Right lobe of liver (tissue), 4 donors: ENCODE results near the gene WNK2.

Source experiments
- CTCF ChIP-seq, 4 donors: fragments of 200-600 bp in 3 of 4; fragments of 450-650 bp in 1 of 4; IDR thresholded peaks; one replicate each; pipeline versions ENCODE4 v1.5.1 to v1.8.0; 2016 to 2022; ENCODE audit warnings: antibody characterized with exemption in 4 of 4, mild to moderate bottlenecking in 2 of 4
- POLR2A ChIP-seq: fragments of 450-650 bp; IDR thresholded peaks from one replicate; pipeline ENCODE4 v1.6.1; 2017; ENCODE audit warnings: antibody characterized with exemption, mild to moderate bottlenecking
- donor health status: DM: no; HTN: no; CAD: no.
- donor health status: DM: no; HTN: no; CAD: no.
- donor health status: DM: no; HTN: yes; CAD: no.

- TF ChIP-seq POLR2A = no peak
- no peak for TF ChIP-seq CTCF (IDR thresholded peaks at IDR 0.05)
Measured at GRCh38 chr9:93301911-93302541, 118.1 kb downstream of the WNK2 start.
